ENCODE results near the gene CYTH3.
A peak's percentile ranks its signal among the peaks of the same experiment; 100 is the strongest.
"Not testable (repeated sequence)": the region's sequence is repeated elsewhere in the genome, so short reads cannot be mapped to it uniquely, and the experiment has no call there.

The CYTH3 gene

DNA sequence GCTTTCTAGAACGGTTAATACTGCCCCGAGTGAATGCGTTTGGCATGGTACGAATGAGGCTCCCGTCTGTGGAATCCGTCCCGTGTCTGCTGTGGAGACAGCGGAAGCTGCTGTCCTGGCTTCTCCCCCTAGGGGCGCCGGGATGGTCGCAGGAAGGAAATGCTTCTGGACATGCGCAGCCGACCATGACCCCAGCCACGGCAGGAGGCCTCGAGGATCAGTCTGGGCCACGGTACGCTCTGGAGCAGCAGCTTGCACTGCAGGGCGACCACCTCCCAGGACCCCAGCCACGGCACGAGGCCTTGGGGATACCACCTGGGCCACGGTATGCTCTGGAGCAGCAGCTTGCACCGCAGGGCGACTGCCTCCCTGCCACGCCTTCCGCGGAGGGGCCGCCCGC lies 107.9 kb downstream of the CYTH3 start:
- DNase-seq = no peak

DNA sequence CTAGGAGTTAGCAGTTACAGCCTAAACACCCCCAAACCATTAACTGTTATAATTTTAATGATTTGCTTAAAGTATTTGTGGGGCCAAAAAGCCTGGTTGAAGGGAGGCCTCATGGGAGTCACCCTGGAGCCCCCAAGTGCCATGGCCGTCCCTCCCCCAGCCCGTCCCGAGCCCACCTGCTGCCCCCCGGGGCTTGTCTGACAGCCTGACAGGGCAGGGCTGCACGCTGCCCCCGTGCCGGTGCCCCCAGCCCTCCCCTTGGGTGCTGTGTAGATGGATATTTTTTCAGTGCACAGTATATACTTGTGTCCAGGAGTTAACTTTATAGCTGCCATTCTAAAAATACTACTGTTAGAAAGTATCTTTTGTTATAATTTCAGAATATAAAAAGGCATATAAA lies 108.4 kb downstream of the CYTH3 start:
- DNase-seq = no peak

DNA sequence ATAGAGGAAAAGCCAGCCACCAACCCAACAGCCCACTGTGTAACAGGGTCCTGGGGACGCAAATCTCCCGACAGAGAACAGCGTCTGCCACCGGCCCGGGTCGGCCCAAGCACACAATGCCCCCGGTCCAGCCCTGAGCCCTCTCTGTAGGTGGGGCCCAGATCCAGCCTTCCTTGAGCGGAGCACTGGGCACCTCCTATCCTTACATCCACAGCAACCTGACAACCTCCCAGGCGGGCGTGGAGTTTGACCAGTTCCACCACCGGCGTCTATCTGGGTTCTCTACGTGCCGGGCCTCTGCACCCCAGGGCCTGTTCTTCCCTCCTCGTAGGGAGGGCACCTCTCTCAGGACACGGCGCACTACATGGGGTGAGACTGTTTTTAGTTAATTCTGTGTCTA lies 109.0 kb downstream of the CYTH3 start:
- no peak for DNase-seq

- DNase-seq = no peak
Measured at GRCh38 chr7:6162650-6163366, 109.6 kb downstream of the CYTH3 start.

- DNase-seq = no peak
Measured at GRCh38 chr7:6162331-6162620, 110.1 kb downstream of the CYTH3 start.

DNA sequence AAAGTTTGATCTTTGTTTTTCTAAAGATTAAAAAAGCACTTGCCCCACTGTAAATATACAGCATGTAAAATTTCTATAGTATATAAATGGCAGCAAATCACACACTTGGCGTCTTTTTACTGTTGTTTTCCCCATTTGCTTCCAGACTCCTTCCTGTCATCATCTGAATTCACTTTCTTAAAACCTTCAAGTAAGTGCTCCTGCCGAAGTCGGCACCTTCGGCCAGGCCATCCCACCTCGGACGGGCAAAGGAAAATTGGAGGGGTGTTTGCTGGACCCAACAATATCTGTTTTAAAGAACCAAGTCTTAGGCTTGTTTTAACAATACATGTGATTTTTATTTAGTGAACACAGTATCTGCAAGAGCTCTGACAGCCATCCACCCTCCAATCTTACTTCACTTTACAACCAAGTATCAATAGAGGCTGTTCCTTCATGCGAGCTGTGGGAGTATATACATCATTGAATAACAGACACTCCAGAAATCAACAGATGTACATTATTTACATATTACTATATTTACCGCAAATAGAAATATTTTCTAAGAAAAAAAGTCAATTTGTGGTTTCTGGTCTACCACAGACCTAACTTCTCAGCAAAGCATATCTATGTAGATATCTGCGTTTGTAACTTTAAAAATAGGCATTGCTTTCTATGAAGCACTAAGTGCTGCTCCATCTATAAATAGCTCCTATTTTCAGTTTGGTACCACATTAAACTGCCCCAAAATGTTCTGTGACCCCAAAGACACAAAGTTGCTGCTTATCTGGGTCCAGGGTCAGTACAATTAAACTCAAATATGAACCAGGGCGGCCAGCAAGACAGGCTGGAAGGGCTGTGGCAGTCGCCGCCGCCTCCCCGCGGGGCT lies 110.7 kb downstream of the CYTH3 start:
- DNase-seq = no peak

DNA sequence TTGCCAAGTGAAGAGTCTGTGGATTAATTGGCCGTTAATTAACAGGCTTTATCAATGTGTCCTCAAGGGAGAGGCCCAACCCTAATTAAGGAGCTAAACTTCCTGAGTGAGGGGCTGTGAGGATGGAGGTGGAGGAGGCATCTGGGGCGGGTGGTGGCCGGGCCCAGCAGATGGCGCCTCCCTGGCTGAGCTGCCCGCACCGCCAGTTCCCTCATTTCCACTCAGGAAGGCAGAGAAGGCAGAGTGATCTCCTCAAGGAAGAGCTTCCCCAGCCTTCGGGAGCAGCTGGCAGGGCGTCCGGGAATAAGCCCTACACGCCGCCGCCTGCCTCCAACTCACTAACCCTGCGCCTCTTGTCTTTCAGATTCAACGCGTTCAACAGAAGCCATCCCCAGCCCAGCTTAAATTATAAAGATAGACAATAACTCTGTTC lies 112.2 kb downstream of the CYTH3 start:
- peak; percentile 56 for DNase-seq

- DNase-seq = no peak
Measured at GRCh38 chr7:6159524-6160031, 112.8 kb downstream of the CYTH3 start.

GRCh38 chr7:6159097-6159483 lies 113.3 kb downstream of the CYTH3 start:
- DNase-seq = no peak

DNA sequence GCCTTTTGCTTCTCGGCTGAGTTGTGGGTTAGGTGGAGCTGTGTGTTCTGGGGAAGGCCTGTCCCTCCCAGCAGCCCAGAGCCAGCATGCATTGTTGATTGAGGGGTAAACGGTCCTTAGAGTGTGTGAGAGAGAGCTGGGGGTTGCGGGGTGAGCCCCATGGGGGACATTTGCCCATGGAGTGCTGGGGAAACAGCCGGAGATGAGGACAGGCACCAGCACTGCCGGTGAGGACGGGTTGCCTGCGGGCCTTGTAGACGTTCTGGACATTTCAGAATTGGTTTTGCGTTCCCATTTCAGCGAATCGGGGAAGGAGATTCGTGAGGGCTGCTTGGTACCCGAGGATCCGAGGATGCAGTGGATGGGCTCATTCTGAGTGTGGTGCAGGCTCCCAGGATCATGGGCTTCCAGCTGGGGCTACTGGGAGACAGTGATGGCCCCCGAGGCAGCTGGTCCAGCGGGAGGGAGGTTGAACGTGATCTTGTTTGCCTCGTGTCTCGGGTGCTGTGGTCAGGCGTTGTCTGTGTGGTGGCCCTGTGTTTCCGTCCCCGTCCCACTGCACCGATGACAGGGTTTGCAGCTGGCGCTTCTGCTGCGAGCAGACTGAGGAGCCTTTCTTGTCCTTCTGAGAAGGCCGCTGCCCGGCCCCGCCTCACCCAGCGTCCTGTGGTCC lies 113.9 kb downstream of the CYTH3 start:
- DNase-seq = no peak

- DNase-seq = no peak
Measured at GRCh38 chr7:6157685-6158423, 114.6 kb downstream of the CYTH3 start.

- no peak for DNase-seq
Measured at GRCh38 chr7:6156734-6157133, 115.7 kb downstream of the CYTH3 start.

DNA sequence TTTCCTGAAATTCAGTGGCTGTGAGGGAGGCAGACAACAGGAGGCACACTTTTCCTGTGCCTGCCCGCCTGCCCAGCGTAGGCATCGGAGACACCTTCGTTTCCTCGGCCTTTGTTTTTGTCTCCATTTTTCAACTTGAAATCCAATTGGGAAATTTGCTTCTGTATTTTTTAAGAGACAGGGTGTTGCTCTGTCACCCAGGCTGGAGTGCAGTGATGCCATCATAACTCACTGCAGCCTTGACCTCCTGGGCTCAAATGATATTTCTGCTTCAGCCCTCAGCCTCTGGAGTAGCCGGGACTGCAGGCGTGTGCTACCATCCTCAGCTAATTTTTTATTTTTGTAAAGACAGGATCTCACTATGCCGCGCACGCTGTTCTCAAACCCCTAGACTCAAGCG lies 116.8 kb downstream of the CYTH3 start:
- DNase-seq = no peak

DNA sequence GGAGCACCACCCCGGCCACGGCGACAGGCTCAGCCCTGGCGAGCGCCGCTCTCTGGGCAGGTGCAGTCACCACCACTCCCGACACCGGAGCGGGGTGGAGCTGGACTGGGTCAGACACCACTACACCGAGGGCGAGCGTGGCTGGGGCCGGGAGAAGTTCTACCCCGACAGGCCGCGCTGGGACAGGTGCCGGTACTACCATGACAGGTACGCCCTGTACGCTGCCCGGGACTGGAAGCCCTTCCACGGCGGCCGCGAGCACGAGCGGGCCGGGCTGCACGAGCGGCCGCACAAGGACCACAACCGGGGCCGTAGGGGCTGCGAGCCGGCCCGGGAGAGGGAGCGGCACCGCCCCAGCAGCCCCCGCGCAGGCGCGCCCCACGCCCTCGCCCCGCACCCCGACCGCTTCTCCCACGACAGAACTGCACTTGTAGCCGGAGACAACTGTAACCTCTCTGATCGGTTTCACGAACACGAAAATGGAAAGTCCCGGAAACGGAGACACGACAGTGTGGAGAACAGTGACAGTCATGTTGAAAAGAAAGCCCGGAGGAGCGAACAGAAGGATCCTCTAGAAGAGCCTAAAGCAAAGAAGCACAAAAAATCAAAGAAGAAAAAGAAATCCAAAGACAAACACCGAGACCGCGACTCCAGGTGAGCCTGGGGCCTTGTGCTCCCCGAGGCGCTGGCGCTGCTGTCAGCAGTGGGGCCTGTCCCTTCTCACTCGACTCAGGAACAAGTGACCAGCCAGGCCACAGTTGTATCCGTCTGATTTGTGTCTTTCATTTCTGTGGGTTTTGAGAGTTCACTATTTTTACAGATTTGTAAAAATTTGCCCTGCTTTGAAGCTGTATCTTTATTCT lies 117.7 kb downstream of the CYTH3 start:
- DNase-seq = no peak

GRCh38 chr7:6153646-6154541 lies 118.5 kb downstream of the CYTH3 start:
- no peak for DNase-seq

DNA sequence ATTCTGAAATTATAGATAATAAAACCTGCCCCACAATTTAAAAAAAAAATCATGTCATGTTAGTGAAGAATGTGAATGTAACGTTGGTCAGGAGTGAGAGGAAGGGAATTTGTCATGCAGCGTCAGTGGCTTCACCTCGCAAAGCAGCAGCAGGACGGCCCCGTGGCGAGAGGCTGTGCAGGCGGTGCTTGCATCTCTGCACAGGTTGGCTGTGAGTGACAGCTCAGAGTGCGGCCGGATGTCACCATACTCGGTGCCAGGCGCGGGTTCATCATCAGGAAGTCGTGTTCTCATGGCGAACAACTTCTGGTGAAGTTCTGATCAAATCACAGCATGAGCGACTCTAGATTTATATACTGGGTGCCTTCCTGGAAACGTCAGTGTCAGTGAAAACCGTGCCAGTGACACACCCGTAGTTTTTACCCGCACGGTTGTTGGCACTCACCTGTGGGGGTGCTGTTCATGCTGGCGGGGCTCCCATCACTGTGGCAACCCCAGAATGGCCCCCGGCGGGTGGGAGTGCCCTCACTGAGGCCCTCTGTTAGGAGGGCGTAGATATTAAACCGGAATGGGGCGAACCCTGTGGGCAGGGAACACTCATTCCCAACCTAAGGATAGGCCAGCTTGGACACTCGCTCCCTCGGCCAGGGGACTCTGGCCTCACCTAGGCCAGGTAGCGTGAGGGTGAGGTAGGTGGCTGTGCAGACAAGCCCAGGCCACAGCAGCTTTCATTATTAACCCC lies 120.3 kb downstream of the CYTH3 start:
- no peak for DNase-seq

GRCh38 chr7:6151527-6151926 lies 120.9 kb downstream of the CYTH3 start:
- not testable (repeated sequence) for DNase-seq

GRCh38 chr7:6149996-6150395 lies 122.4 kb downstream of the CYTH3 start:
- no peak for DNase-seq

DNA sequence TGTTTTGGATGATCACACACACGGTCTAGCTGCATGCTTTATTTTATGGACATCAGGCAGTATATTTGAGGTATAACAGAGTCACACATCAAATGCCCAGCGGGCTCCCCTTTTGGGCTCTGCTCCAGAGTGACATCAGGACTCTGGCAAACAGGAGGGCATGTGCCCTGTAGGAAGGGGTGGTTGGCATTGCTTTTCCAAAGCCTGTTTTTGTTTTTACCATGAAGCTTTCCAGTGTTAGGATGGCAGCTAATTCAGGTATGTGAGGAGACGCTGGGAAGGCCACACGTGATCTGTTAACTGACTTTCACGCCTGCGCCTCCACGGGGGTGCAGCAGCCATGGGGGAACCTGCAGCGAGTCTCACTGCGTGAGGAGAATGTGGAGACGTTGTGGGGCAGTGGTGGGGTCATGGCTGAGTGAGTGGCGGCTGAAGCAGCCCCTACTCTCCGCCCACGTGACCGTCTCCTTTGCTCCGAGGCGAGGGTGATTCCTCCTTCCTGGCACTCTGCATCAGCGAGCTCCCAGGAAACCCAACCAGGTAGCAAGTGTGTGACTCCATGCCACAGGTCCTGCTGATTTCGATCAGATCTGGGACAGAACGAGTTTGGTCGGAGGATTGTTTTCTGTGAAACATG lies 123.6 kb downstream of the CYTH3 start:
- DNase-seq = no peak

GRCh38 chr7:6147627-6148026 lies 124.8 kb downstream of the CYTH3 start:
- DNase-seq = no peak
